Esophagus muscularis mucosa (tissue), 4 donors: Measurements from ENCODE around the gene DNER. TPM values are rescaled to one million over a fixed set of nuclear protein-coding genes. Genes with fewer than 3 reads are reported as not detected.
"Not testable (repeated sequence)": the region's sequence is repeated elsewhere in the genome, so short reads cannot be mapped to it uniquely, and the experiment has no call there.

Source experiments
- DNase-seq: peaks from one replicate; pipeline ENCODE4 v3.0.0-alpha.2; 2017; ENCODE audit errors: extremely low spot score
- H3K27ac ChIP-seq, 4 donors: fragments of 200-600 bp; sonication (generic); replicated peaks in 1 of 4; 1 replicate in 3 of 4; 2 replicates in 1 of 4; pipeline ENCODE4 v1.5.1; 2016 to 2019; ENCODE audit warnings: mild to moderate bottlenecking in 1 of 4
- H3K27me3 ChIP-seq, 4 donors: fragments of 200-600 bp; sonication (generic); one replicate each; pipeline versions ENCODE4 v1.5.1 to v1.6.0; 2016 to 2019
- H3K36me3 ChIP-seq, 4 donors: fragments of 200-600 bp; sonication (generic); one replicate each; pipeline ENCODE4 v1.5.1; 2016 to 2019
- H3K4me1 ChIP-seq, 4 donors: fragments of 200-600 bp; sonication (generic); one replicate each; pipeline ENCODE4 v1.5.1; 2016 to 2019
- H3K4me3 ChIP-seq, 4 donors: fragments of 200-600 bp; sonication (generic); 1 replicate in 2 of 4; 2 replicates in 2 of 4; pipeline ENCODE4 v1.5.1; 2016 to 2019; ENCODE audit warnings: mild to moderate bottlenecking in 4 of 4, moderate library complexity in 1 of 4
- H3K9me3 ChIP-seq, 4 donors: fragments of 200-600 bp; sonication (generic); 1 replicate in 3 of 4; 2 replicates in 1 of 4; pipeline ENCODE4 v1.5.1; 2016 to 2019
- CTCF ChIP-seq, 3 experiments: fragments of 200-600 bp in 2 of 3; fragments of 450-650 bp in 1 of 3; sonication (generic) in 2 of 3; IDR thresholded peaks; one replicate each; pipeline ENCODE4 v1.5.1; 2017 to 2019; ENCODE audit warnings: antibody characterized with exemption in 3 of 3, mild to moderate bottlenecking in 2 of 3, moderate library complexity in 1 of 3
- EP300 ChIP-seq: sonication (generic); formaldehyde crosslinking; IDR thresholded peaks from one replicate; pipeline ENCODE4 v1.6.1; 2017; ENCODE audit warnings: antibody characterized with exemption
- POLR2A ChIP-seq: fragments of 450-650 bp; IDR thresholded peaks from one replicate; pipeline ENCODE4 v1.6.1; 2017; ENCODE audit warnings: antibody characterized with exemption, moderate library complexity, mild to moderate bottlenecking, low read depth
- POLR2AphosphoS5 ChIP-seq, 2 donors: sonication (generic); formaldehyde crosslinking; IDR thresholded peaks; one replicate each; pipeline ENCODE4 v1.6.1; 2017; ENCODE audit warnings: antibody characterized with exemption in 2 of 2
- WGBS: methylation state at CpG from one replicate; pipeline ENCODE4 v1.1.5; 2018; 5-methylcytosine and 5-hydroxymethylcytosine counted together
- intact Hi-C: fragments of 100-400 bp; cut with DNase I; formaldehyde crosslinking; loops from one replicate; pipeline ENCODE4 v1.15.1; 2023
- total RNA-seq, 4 donors: library from RNA; depleted of rRNA; stranded (reverse); fragments of >200 nt; gene quantifications; one replicate each; pipeline versions ENCODE4 v1.1.0 to v1.2.1, GENCODE V29; 2016

Gene DNER
- total RNA-seq, 4 donors from 2014 or later: 2.9 to 5.3 (median 4.6) TPM

GRCh38 chr2:229749779-229750178 is 35.4 kb upstream of the DNER start:
- no peak for DNase-seq
- no peak overlapping the region for H3K27ac ChIP-seq
- TF ChIP-seq POLR2A (no peak), POLR2AphosphoS5 (IDR thresholded peaks at IDR 0.05) (no peak), EP300 (no peak), CTCF (IDR thresholded peaks at IDR 0.05) (no peak)
- intact Hi-C loops: no loop called here
- 83% methylated on average over 6 of the region's 6 CpGs for WGBS
- no peaks in the 10 kb centered on the region for H3K4me1 ChIP-seq
- peaks cover 0 to 2% (median 0%) of the 10 kb centered on the region in 4 donors for H3K27me3 ChIP-seq
- no peaks in the 10 kb centered on the region for H3K36me3 ChIP-seq
- H3K9me3 ChIP-seq: no peaks in the 10 kb centered on the region
- no peak overlapping the region for H3K4me3 ChIP-seq

GRCh38 chr2:229748950-229749349 is 34.6 kb upstream of the DNER start:
- no peak for DNase-seq
- H3K4me1 ChIP-seq: no peaks in the 10 kb centered on the region
- no peaks in the 10 kb centered on the region for H3K9me3 ChIP-seq
- H3K27me3 ChIP-seq: peaks cover 0 to 4% (median 0%) of the 10 kb centered on the region in 4 donors
- TF ChIP-seq CTCF (IDR thresholded peaks at IDR 0.05) (no peak), EP300 (no peak), POLR2A (no peak), POLR2AphosphoS5 (IDR thresholded peaks at IDR 0.05) (no peak)
- H3K36me3 ChIP-seq: no peaks in the 10 kb centered on the region
- no peak overlapping the region for H3K27ac ChIP-seq
- no peak overlapping the region for H3K4me3 ChIP-seq
- intact Hi-C loops: no loop called here
- 85% methylated on average over 3 of the region's 3 CpGs for WGBS

GRCh38 chr2:229742691-229743090 is 28.3 kb upstream of the DNER start:
- intact Hi-C loops, H3K36me3 ChIP-seq, H3K4me3 ChIP-seq, H3K4me1 ChIP-seq, DNase-seq, H3K27ac ChIP-seq, H3K27me3 ChIP-seq: not testable (repeated sequence)
- peaks cover 0 to 16% (median 8%) of the 10 kb centered on the region in 4 donors for H3K9me3 ChIP-seq
- no CpG with 5 or more reads among the region's 35 CpGs for WGBS

GRCh38 chr2:229740279-229740678 is 25.9 kb upstream of the DNER start:
- peaks cover 0 to 4% (median 0%) of the 10 kb centered on the region in 4 donors for H3K27me3 ChIP-seq
- WGBS: 80% methylated on average over 4 of the region's 4 CpGs
- intact Hi-C loops: no loop called here
- no peak for DNase-seq
- H3K9me3 ChIP-seq: peaks cover 0 to 27% (median 14%) of the 10 kb centered on the region in 4 donors
- no peak overlapping the region for H3K27ac ChIP-seq
- TF ChIP-seq EP300 (no peak), CTCF (IDR thresholded peaks at IDR 0.05) (no peak), POLR2A (no peak), POLR2AphosphoS5 (IDR thresholded peaks at IDR 0.05) (no peak)
- no peaks in the 10 kb centered on the region for H3K36me3 ChIP-seq
- no peaks in the 10 kb centered on the region for H3K4me1 ChIP-seq
- H3K4me3 ChIP-seq: no peak overlapping the region

GRCh38 chr2:229738024-229738625 is 23.8 kb upstream of the DNER start:
- Histone ChIP-seq H3K4me3 (no peak overlapping the region), H3K4me1 (no peaks in the 10 kb centered on the region), H3K27ac (no peak overlapping the region), H3K27me3 (no peaks in the 10 kb centered on the region), H3K36me3 (no peaks in the 10 kb centered on the region), H3K9me3 (peaks cover 0 to 27% (median 14%) of the 10 kb centered on the region in 4 donors)
- intact Hi-C loops: no loop called here
- no peak for DNase-seq
- TF ChIP-seq CTCF (IDR thresholded peaks at IDR 0.05) (no peak), EP300 (no peak), POLR2AphosphoS5 (IDR thresholded peaks at IDR 0.05) (no peak), POLR2A (no peak)
- 88% methylated on average over 3 of the region's 3 CpGs for WGBS
